ENCODE data around the gene USP26. TPM values are rescaled to one million over a fixed set of nuclear protein-coding genes. Genes with fewer than 3 reads are reported as not detected.

The USP26 gene, protein sequence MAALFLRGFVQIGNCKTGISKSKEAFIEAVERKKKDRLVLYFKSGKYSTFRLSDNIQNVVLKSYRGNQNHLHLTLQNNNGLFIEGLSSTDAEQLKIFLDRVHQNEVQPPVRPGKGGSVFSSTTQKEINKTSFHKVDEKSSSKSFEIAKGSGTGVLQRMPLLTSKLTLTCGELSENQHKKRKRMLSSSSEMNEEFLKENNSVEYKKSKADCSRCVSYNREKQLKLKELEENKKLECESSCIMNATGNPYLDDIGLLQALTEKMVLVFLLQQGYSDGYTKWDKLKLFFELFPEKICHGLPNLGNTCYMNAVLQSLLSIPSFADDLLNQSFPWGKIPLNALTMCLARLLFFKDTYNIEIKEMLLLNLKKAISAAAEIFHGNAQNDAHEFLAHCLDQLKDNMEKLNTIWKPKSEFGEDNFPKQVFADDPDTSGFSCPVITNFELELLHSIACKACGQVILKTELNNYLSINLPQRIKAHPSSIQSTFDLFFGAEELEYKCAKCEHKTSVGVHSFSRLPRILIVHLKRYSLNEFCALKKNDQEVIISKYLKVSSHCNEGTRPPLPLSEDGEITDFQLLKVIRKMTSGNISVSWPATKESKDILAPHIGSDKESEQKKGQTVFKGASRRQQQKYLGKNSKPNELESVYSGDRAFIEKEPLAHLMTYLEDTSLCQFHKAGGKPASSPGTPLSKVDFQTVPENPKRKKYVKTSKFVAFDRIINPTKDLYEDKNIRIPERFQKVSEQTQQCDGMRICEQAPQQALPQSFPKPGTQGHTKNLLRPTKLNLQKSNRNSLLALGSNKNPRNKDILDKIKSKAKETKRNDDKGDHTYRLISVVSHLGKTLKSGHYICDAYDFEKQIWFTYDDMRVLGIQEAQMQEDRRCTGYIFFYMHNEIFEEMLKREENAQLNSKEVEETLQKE
- polyA plus RNA-seq (2012; ENCODE audit: insufficient read length, low read depth) = not detected

DNA sequence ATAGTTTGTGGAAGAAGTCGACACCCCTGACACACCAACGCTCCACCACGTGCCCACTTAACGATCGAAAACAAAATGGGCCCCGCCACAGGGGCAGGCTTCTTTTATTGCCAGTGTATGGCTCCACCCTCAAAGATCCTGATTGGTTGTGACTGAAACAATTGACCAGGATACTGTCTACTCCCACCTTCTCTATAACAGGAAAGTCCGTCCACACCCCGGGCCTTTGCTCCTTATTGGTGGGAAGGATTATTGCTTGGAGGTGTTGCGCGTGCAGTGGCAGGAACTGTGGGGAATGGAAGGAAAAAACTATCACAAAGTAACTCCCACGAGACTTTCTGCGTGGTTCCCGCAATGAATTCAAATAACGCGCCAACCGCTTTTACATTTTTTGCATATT lies at the start of gene USP26:
Gene USP26, minus strand, starts transcription at position 79 of the 400 bp plus-strand sequence. CDS start 68,889 bp downstream, outside the sequence.
- TF ChIP-seq TAF1 (IDR thresholded peaks at IDR 0.05; ENCODE audit: borderline replicate concordance, insufficient read depth, low read length) (no peak), SIN3A (IDR thresholded peaks at IDR 0.05; ENCODE audit: borderline replicate concordance, insufficient read depth, low read length) (no peak), POLR2AphosphoS5 (IDR thresholded peaks at IDR 0.05; ENCODE audit: low read depth, low read length) (no peak), FOXP2 (optimal IDR thresholded peaks at IDR 0.05; ENCODE audit: borderline replicate concordance, extremely low read depth, extremely low read length, insufficient read depth) (no peak)
- TF ChIP-seq, protein P1, sequence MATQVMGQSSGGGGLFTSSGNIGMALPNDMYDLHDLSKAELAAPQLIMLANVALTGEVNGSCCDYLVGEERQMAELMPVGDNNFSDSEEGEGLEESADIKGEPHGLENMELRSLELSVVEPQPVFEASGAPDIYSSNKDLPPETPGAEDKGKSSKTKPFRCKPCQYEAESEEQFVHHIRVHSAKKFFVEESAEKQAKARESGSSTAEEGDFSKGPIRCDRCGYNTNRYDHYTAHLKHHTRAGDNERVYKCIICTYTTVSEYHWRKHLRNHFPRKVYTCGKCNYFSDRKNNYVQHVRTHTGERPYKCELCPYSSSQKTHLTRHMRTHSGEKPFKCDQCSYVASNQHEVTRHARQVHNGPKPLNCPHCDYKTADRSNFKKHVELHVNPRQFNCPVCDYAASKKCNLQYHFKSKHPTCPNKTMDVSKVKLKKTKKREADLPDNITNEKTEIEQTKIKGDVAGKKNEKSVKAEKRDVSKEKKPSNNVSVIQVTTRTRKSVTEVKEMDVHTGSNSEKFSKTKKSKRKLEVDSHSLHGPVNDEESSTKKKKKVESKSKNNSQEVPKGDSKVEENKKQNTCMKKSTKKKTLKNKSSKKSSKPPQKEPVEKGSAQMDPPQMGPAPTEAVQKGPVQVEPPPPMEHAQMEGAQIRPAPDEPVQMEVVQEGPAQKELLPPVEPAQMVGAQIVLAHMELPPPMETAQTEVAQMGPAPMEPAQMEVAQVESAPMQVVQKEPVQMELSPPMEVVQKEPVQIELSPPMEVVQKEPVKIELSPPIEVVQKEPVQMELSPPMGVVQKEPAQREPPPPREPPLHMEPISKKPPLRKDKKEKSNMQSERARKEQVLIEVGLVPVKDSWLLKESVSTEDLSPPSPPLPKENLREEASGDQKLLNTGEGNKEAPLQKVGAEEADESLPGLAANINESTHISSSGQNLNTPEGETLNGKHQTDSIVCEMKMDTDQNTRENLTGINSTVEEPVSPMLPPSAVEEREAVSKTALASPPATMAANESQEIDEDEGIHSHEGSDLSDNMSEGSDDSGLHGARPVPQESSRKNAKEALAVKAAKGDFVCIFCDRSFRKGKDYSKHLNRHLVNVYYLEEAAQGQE (IDR thresholded peaks at IDR 0.05; ENCODE audit: insufficient read depth in 1 of 2, low read depth in 2 of 2, low read length in 2 of 2) = no peak

DNA sequence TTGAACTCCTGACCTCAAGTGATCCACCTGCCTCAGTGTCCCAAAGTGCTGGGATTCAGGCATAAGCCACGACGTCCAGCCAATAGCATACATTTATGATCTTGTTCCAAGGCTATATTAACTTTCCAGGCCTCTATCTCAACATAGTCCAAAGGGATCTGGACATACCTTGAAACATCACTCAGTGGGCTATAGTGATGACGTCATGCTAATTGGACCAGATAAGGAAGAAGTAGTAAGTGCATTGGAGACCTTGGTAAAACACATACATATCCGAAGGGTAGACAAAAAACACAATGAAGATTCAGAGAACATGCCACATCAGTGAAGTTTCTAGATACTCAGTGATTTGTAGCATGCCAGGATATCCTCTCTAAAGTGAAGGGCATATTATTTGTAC lies 37.4 kb upstream of the USP26 start:
- TF ChIP-seq TAF1 (IDR thresholded peaks at IDR 0.05; ENCODE audit: borderline replicate concordance, insufficient read depth, low read length) = no peak
- no peak for TF ChIP-seq SIN3A (IDR thresholded peaks at IDR 0.05; ENCODE audit: borderline replicate concordance, insufficient read depth, low read length)
- TF ChIP-seq, protein P1 (IDR thresholded peaks at IDR 0.05; ENCODE audit: insufficient read depth in 1 of 2, low read depth in 2 of 2, low read length in 2 of 2) = no peak
- TF ChIP-seq FOXP2 (optimal IDR thresholded peaks at IDR 0.05; ENCODE audit: borderline replicate concordance, extremely low read depth, extremely low read length, insufficient read depth) = no peak
- no peak for TF ChIP-seq POLR2AphosphoS5 (IDR thresholded peaks at IDR 0.05; ENCODE audit: low read depth, low read length)

DNA sequence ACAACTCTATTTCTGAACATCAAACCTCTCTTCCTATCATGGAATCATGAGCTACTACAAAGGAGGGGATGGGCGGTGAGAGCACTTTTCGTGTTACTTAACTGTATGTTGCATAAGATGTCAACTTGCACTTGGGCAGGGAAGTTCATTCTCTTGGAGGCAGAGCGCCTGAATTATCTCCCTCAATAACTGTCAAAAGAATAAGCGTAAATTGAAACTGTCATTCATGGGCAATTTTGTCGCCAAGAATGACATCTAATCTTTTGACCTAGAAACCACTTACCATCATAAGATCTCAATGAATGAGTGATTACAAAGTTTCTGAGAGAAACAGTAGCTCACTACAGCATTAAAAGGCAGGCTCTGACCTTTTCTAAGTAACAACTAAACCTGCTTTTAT lies 23.5 kb upstream of the USP26 start:
- no peak for TF ChIP-seq TAF1 (IDR thresholded peaks at IDR 0.05; ENCODE audit: borderline replicate concordance, insufficient read depth, low read length)

DNA sequence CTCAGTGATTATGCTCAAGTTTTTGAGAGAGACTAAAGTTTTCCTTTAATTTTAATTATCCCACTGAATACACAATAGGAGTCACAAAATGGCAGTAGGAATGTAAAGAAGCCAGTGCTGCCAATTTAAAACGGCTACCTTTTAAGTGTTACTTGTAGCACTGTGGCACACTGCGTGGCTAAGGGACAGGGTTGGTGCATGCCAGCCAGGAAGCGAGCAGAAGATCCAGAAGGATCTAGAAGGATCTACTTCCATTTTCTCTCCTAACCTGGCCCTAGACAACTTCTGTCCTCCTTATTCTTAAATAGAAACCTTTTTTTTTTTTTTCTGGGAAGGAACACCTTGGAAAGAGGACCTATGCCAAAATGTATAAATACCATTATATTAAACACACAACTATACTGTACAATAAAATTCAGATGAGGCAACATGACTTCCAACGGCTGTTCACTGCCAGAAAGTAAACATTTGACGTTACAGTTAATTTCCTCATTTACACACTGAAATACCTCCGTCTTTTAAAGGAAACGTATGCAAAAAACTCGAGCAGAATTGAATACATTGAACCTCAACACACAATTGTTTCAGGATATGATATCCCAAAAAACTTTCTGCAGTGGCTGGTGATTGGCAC lies 2.7 kb downstream of the USP26 start:
- TF ChIP-seq TAF1 (IDR thresholded peaks at IDR 0.05; ENCODE audit: borderline replicate concordance, insufficient read depth, low read length) (no peak), FOXP2 (optimal IDR thresholded peaks at IDR 0.05; ENCODE audit: borderline replicate concordance, extremely low read depth, extremely low read length, insufficient read depth) (no peak), POLR2AphosphoS5 (IDR thresholded peaks at IDR 0.05; ENCODE audit: low read depth, low read length) (no peak), SIN3A (IDR thresholded peaks at IDR 0.05; ENCODE audit: borderline replicate concordance, insufficient read depth, low read length) (no peak)
- TF ChIP-seq, protein P1 (IDR thresholded peaks at IDR 0.05; ENCODE audit: insufficient read depth in 1 of 2, low read depth in 2 of 2, low read length in 2 of 2) = no peak

DNA sequence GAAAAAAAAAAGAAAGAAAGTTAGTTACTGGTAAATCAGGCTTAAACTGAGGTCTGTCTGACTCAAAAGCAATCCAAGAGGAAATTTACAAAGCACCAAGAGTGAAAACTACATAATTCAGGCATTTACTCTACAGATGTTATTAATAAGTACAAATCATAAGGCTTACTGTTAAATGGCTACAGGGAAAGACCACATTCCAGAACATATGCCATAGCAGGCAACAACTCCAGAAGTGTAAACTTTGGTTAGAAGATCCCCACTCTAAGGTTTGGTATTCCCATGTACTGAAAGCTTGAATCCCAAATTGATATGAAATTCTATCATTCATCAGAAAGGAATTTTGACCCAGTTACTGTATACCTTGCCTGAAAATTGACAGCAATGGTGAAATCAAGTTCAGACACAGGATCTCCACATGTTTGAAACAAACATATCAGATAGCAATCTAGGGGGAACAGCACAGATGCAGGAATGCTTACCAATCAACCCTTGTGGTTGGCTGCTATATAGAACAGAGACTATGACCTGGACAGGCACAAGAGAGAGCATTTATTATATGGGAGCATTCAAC lies 6.6 kb downstream of the USP26 start:
- TF ChIP-seq TAF1 (IDR thresholded peaks at IDR 0.05; ENCODE audit: borderline replicate concordance, insufficient read depth, low read length) (no peak), FOXP2 (optimal IDR thresholded peaks at IDR 0.05; ENCODE audit: borderline replicate concordance, extremely low read depth, extremely low read length, insufficient read depth) (no peak), SIN3A (IDR thresholded peaks at IDR 0.05; ENCODE audit: borderline replicate concordance, insufficient read depth, low read length) (no peak), POLR2AphosphoS5 (IDR thresholded peaks at IDR 0.05; ENCODE audit: low read depth, low read length) (no peak)
- TF ChIP-seq, protein P1 (IDR thresholded peaks at IDR 0.05; ENCODE audit: insufficient read depth in 1 of 2, low read depth in 2 of 2, low read length in 2 of 2) = no peak

Data from PFSK-1 (cell line).